C4-2B (cell line): ENCODE measurements around the gene SELENOO.

Source experiments
- H3K27ac ChIP-seq: fragments of 450-650 bp; 2 replicates; pipeline ENCODE4 v1.5.1; 2017
- ZFX ChIP-seq: fragments of 450-650 bp; IDR thresholded peaks from 2 replicates; pipeline ENCODE4 v1.6.1; 2017
- TF ChIP-seq, protein P1 (sequence below): fragments of 450-650 bp; conservative IDR thresholded peaks from 2 replicates; pipeline ENCODE4 v1.5.1; 2017; ENCODE audit warnings: mild to moderate bottlenecking

Gene SELENOO

DNA sequence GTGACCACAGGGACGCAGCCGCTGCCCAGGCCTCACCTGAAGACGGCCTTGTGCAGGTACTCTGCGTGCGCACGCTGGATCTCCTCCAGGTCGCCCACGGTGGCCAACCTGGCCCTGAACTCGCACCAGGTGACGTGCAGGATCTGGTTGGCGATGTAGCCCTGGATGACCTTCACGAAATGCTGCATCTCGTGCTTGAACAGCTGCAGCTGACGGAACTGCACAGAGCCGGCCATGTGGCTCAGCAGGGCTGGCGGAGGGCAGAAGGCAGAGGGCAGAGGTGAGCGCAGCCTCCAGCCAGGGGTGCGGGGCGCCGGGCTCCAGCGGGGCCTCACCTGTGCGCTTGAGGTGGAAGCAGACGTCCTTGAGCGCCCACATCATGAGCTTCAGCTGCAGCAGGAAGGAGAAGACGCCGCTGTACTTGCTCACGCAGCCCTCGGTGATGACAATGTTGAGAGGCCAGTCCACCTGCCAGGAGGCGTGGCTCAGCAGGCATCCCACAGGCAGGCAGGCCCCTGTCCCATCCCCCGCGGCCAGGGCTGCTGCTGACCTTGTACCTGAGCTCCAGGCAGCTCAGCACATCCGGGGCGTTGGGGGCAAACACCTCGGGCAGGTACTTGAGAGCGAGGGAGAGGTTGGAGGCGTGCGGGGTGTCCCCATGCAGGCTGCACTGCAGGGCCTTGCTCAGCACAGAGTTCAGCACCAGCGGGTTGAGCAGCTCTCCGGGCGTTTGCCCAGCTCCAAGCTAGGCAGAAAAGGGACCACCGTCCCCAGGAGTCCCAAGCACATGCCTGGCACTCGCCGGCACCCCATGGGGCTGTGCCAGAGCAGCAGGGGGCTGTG, 17.6 kb downstream of the SELENOO start:
- TF ChIP-seq, protein P1, sequence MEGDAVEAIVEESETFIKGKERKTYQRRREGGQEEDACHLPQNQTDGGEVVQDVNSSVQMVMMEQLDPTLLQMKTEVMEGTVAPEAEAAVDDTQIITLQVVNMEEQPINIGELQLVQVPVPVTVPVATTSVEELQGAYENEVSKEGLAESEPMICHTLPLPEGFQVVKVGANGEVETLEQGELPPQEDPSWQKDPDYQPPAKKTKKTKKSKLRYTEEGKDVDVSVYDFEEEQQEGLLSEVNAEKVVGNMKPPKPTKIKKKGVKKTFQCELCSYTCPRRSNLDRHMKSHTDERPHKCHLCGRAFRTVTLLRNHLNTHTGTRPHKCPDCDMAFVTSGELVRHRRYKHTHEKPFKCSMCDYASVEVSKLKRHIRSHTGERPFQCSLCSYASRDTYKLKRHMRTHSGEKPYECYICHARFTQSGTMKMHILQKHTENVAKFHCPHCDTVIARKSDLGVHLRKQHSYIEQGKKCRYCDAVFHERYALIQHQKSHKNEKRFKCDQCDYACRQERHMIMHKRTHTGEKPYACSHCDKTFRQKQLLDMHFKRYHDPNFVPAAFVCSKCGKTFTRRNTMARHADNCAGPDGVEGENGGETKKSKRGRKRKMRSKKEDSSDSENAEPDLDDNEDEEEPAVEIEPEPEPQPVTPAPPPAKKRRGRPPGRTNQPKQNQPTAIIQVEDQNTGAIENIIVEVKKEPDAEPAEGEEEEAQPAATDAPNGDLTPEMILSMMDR: no peak
- TF ChIP-seq ZFX: no peak
- H3K27ac ChIP-seq: peak overlapping the region; percentile 58

DNA sequence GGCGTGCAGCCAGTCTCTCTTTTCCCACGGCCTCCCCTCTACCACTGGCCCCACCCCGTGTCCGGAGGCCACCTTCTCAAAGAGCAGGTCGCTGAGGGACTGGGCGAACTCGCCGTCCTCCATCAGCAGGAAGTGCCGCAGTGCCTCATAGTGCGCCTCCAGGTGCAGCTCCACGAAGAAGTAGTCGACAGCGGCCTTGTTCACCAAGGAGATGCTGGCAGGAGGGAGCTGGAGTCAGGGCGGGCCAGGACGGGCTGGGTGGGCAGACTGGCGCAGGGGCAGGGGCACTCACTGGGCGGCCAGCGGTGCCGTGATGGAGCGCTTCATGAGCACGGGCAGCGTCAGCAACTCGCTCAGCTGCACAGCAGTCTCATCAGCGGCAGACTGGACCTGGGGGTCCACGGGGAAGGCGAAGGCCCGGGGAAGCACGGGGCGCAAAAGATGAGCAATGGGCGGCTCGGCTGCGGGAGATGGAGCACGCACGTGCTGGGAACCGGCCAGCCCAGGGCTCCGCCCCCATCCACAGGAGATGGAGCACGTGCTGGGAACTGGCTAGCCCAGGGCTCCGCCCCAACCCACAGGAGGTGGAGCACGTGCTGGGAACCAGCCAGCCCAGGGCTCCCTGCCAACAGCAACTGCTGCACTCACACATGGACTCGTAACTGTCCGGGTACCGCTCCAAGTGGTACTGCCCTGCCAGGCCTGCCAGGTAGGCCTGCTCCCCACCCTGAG, 18.4 kb downstream of the SELENOO start:
- H3K27ac ChIP-seq: peak overlapping the region; percentile 58
- no peak for TF ChIP-seq ZFX
- TF ChIP-seq, protein P1: no peak

DNA sequence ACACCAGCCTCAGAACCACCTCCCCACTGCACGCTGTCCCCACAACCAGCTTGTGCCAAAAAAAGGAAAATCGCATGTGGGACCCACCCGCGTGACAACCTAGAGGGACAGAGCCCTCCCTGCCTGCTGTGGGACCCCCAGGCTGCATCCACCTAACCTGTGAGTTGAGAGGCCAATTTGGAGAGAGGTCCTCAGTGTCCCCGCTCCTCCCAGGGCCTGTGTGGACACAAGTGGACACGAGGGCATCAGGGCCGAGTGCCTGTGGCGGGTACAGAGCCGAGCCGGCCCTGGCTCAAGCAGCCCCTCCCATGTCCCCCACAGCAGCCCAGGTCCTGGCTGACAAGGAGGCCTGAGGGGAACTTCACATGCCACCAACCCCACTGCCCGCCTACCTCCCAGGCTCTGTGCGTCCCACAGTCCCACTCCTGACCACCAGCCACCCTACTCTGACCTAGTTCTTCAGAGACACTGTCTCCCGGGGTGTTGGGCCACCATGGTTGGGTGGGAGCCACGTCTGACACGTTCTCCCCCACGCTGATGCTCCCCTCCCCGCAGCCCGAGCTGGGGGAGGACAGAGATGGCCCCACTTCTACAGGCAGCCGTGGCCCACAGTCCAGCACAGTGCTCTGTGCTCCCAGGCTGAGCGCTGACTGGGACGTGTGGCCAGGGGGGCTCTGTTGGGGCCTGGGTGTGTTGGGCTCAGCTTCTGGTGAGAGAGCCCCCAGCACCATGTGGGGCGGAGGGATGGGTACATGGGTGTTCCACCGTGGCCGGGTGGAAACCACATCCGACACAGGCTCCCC, 19.2 kb downstream of the SELENOO start:
- peak overlapping the region; percentile 58 for H3K27ac ChIP-seq
- TF ChIP-seq ZFX: peak; percentile 29; the same call in 1 of the 2 replicates
- TF ChIP-seq, protein P1: no peak

DNA sequence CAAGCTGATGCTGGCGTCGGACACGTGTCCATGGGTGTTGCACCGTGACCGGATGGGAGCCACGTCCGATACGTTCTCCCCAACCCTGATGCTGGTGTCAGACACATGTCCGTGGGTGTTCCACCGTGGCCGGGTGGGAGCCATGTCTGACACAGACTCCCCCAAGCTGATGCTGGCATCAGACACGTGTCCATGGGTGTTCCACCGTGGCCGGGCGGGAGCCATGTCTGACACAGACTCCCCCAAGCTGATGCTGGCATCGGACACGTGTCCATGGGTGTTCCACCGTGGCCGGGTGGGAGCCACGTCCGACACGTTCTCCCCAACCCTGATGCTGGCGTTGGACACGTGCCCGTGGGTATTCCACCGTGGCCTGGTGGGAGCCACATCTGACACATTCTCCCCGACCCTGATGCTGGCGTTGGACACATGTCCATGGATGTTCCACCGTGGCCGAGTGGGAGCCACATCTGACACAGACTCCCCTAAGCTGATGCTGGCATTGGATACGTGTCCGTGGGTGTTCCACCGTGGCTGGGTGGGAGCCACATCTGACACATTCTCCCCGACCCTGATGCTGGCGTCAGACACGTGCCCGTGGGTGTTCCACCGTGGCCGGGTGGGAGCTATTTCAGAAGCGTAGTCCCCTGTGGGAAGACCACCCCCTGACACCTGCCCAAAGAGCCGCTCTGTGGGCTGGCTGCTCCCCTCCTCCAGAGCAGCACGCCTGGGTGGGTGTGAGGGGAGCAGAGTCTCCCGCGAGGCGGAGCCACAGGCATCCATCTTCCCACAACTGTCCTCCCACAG, 20.0 kb downstream of the SELENOO start:
- no peak for TF ChIP-seq ZFX
- TF ChIP-seq, protein P1: no peak
- H3K27ac ChIP-seq: no peak overlapping the region

DNA sequence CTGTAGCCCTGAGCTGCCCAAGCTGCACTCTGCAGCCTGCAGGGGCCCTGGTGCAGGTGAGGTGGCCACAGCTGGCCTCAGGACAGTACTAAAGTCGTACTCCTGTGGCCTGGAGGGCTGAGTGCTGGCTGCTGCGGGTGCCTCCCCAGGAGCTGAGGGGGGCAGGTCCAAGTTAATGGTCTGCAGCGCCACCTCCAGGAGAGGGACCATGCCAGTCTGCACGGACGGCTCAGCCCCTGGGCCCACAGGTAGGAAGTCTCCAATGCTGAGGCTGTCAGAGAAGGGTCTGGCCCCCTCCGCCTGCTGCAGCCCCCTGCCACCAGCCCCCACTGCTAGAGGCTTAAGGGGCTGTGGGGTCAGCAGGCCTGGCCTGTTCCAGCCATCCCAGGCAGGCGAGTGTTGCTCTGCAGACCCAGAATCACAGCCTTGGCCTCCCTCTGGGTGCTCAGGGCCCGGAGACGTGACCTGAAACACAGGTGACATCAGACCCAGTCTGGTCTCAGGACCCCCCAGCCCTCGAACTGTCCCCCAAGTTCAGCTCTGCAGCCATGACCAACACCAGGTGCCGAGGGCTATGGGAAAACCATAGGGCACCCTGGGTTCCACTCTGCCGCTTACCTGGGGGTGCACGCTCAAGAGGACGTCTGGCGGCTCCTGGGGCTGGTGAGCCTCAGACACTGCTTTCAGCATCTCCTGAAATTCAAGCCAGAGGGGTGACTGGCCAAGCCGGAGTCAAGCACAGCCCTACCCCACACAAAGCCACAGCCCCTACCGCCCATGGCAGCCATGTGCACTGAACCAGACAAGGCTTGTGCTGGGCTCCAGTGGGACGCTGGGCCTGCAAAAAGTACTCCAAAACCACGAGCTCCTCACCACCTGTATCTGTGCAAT, 20.8 kb downstream of the SELENOO start:
- TF ChIP-seq ZFX: no peak
- TF ChIP-seq, protein P1: no peak
- H3K27ac ChIP-seq: no peak overlapping the region

DNA sequence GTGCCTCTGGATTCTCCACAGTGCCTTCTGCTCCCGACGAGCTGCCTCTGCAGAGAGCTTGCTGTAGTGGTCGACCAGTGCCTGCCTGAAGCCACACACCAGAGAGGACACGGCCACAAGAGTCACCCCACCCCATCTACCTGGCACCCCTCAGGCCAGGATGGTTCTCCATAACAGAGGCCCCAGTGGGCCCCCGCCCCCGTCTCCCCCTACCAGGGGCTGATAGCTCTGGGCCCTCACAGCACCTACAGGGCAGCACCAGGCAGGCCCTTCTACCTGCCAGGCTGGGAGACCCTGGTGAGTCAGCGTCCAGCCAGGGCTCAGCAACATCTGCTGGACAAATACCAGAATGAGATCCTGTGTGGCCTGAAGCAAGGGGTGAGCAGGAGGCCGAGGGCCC, 21.7 kb downstream of the SELENOO start:
- no peak for TF ChIP-seq ZFX
- TF ChIP-seq, protein P1: no peak
- H3K27ac ChIP-seq: no peak overlapping the region
